NCI-H748 (cell line): ENCODE results near the gene HOXC10.

ENCODE experiments used
- DNase-seq: peaks from one replicate; lab custom pipeline; 2025; ENCODE audit not compliant: unreplicated experiment; lab: John Stamatoyannopoulos, UW

Gene HOXC10

DNA sequence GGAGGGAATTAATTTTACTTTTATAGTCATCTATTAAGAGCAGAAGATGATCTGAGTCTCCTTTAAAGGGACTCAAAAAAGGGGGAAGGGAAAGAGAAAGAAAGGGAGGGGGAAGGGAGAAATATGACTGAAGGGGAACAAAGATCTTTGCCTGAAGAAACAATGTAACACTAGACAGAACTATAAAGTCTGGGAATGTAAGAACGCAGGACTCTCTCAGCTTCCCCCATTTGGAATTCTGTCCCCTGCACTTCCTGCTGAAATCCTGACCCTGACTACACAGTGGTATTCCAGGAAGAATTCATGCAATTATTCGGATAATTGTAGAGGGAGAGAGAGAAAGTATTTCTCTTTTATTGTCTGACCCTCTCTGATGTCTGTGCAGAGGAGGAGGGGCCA lies 20.6 kb upstream of the HOXC10 start:
- DNase-seq: no peak

DNA sequence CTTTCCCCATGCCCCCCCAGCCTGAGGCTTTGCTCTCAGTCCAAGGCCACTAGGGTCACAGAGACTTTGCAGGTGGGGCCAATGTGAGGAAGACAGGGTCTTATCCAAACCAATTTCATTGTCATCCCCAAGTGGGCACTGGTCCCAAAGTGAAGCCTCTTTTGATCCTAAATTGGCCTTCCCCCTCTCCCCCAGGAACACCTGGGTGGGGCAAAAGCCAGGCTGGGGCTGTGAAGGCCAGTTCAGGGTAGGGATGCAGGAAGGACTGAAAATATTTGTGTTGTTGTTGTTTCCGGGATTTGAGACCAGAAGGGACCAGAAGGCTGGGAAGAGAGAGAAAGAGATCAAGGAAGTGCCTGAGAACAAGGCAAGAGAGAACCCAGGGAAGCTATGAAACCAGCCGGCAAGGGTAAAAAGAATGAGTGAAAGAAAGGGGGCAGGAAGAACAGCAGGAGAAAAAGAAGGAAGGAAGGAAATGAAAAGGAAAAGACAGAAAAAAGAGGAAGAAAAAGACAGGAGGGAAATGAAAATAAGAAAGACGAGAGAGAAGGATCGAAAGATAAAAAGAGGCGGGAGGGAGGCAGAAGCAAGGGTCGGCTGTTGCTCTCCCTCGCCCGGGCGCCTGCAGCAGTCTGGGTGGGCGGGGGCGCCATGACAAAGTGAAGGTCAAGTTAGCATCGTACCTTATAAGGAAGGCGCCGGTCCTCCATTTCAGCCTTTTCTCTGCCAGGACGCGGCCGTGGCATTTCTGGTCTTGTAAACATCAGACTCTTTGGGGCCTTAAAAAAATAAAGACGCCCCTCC lies 19.5 kb upstream of the HOXC10 start:
- DNase-seq: no peak

DNA sequence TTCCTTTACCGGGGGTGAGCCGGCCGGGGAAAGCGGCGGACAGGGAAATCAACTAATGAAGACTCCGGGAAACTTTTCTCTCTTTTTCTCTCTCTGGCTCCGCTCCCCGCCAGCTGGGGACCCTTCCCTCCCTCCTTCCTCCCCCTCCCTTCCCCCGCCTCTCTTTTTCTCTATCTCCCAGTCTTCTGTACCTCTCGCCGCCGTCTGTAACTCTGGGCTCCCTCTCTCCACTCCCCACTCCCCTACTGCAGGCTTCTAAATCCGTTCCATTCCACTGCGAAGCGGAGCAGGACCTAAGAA lies 18.9 kb upstream of the HOXC10 start:
- DNase-seq: no peak

DNA sequence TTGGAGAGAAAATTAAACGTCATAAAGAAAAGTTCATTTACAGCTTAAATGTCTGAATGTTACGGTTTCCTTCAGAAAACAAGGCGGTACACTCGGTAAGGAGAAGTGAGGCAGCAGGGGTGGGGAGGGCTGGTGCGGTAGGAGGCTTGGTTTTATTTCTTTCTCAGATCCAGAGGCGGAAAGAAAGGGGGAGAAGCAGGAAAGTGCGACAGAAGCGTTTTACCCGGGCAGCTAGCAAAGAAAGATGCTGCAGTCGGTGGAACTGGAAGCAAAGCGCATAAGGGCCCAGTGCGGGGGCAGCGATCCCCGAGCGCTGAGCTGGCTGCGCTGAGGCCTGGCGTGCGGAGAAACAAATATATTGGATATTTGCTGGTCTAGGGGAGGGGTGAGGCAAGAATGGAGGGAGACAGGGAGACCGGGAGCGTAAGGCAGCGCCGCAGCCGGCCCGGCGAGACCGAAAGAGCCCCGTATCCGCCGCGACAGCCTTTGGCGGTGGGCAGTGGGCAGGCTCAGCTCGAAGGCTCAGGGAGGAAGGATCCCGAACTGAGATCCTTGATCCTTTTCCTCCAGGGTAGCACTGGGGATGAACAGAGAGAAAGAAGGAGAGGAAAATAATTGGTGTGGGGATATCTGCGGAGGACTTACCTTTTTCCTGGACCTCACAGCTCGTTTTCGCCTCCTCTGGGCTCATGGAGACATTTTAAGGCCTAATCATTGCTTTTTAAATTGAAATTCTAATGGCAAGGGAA lies 18.4 kb upstream of the HOXC10 start:
- no peak for DNase-seq

DNA sequence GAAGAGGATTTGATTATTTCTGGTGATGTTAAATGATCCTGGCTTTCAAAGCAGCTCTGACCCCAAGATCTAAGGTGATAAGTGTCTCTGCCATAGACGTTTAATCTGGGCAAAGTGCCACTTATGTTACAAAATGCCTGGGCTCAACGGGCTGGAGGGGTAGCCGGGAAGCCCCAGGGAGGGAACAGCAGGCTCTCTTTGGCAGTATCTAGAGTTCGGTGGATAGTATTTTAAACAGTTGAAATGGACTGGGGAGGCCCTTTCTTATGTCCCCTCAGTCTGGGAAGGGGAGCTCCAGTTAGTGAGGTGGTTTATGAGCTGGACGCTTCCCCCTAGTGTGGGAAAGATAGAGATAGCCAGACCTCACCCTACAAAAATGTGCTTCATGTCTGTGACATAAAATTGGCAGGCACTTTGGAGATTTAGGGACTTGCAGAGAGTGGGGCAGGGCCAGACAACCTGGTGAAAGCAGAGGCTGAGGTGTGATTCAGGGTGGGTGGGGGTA lies 17.5 kb upstream of the HOXC10 start:
- no peak for DNase-seq

DNA sequence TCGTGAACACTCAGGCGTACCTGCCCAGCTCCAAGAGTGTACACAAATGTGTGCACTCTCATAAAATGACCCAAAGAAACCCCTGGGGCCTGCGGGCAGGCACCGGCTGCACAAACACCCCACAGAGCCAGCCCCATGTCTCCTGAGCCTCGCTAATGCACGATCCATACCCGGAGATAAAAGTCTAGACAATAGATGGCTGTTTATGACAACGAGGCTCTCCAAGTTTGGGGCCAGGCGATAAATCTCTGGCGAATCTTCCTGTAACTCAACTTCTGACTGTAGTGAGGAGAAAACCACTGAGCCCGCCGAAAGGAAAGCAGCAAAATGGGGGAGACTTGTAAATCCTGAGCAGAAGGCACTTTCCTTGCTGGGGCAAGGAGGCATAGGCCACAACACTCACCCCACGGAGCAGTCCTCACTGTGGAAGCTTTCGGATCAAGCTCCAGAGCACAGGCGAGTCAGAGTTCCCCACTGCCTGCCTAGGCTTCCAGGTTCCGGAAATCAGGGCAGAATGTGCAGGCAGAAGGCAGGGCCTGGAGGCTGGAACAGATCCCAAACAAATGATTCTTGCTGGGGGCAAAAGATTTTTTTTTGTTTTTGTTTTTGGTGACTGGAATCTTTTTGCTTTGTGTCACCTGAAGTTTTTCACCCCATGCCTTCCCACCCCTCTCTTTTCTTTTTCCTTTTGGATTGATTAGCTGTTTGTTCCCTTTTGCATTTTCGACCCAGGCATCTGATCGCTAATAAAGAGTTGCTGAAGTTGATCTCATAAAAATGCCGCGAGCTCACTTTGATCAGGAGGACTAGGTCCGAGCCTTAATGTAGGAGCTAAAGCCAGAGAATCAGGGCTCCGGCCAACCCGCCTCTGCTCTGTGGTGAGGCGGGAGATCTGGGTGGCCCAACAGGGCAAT lies 16.5 kb upstream of the HOXC10 start:
- DNase-seq: no peak

DNA sequence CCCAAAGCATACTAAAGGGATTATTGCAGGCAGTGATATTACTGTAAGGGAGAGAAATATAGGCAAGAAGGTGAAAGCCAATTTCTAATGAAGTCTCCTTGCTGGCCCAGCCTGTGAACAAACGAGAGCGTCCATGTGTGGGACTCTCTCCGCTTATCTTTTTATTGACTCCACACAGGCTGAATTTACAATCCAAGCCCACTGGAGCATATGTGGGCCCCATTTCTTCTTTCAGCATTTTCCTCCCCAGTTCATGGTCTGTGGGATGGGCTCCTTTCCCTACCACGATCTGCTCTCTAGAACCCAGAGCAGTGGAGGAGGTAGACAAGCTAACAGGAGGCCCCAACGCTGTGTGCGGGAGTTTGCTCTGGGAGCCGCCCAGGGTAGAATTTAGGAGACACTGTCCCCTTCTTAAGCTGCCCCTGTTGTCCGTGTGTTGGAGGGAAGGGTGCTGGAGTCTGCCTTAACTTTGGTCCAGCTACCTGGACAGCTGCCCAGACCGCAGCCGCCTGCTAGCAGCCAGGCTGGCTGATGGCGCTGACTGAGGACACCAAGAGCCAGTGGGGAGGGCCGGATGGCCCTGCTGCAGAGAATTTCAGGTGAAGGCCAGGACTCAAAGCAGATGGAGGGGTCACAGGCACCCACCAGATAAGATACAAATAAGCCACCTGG lies 15.2 kb upstream of the HOXC10 start:
- DNase-seq: no peak

DNA sequence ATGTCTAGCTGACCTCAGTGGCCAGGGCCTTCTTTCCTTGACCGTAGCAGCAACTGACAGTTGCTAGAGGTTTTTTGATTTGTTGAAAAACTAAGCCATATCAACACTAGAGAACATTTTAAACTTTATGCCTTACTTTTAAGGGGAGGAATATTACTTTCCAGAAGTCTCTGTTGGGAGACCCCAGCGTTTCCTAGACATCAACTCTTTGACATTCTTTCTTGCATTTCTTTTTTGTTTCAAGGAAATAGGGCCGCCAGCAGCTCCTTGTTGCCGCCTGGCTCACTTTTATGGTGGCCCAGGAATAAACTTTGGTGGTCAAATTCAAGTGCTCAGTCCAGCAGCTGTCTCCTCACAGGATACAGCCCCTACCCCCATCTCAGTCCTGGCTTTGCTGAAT lies 14.5 kb upstream of the HOXC10 start:
- no peak for DNase-seq

DNA sequence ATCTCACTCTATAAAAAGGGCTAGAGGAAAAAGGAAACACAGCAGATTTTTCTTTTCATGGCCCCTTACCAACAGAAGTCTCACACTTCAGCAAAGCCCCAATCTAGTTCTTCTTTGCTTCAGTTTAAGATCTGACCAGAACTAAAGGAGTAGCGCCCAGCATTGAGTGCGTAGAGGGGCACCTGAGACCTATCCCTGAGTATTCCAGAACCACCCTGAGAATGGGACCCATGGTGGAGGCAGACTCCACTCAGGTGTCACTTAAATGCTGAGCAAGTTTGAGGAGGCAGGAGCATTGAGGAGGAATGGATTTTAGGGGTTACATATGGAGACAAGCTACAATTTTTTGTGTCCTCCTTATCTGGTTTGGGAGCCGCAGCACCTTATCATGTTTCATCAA lies 13.8 kb upstream of the HOXC10 start:
- DNase-seq: no peak

DNA sequence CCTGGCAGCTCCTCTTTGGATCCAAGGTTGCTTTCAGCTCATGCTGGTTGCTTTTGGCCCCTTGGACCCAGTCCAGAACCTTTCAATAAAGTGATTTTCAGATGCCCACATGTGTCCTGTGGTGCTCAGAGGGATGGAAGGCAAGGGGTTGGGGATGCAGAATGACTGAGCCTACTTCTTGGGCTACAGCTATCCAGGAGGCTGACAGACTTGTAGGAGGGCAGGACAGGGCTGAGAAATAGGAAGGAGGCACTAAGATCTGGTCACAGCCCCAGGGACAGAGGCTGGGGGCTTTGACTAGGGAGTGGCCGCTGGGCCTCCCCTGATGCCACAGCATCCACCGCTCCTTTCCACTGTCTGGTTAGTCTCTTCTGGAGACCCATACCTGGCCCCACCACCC lies 13.3 kb upstream of the HOXC10 start:
- DNase-seq: no peak

DNA sequence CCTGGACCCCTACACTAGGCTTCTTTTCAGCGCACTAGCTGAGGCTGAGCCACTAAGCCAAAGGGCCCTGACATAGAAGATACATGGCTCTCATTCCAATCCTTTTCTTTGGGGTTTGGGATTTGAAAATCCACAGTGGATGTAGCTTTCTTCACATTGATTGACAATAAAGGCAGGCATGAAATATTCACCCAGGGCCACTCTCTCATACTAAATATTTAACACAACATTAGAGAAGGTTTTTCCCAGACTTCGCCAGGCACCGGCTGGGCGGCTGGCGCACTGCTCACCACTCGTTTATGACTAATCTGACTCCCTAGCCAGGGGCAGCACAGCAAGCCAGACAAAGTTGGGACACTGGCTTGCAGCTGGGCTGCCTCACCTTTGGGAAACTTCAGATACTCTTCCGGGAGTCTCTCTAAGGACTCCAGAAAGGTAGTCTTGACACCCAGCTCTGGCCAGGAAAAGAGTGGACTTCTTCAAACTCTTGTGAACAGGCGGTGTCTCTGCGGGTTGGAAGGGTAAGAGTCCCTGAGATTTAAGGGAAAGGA lies 12.7 kb upstream of the HOXC10 start:
- no peak for DNase-seq

DNA sequence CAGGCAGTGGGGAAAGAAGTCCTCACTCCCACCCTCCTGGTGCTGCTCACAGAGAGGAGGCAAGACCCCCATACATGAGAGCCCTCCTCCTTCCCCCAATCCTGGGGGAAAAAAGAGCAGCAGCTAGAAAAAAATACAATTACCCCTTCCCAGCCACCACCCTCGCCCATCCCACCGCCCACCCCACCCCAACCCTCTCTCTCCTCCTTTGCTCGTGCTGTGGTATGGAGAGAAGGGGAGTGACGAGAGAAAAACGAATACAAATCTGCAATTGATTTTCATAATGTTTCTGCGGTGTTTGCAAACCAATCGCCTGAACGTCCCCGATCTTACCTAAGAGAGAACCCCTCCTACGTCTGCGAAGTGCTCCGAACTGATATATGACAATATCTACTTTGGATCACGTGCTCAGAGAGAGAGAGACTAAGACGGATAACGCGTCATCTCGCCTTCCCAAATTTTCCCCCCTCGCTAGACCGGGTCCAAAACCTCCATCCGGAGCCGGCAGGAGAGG lies 12.2 kb upstream of the HOXC10 start, which contains the start of gene HOXC11:
Gene HOXC11 (plus strand): TSS at position 405 of the 514 bp plus-strand sequence. CDS start 116 bp downstream, outside the sequence.
- no peak for DNase-seq

DNA sequence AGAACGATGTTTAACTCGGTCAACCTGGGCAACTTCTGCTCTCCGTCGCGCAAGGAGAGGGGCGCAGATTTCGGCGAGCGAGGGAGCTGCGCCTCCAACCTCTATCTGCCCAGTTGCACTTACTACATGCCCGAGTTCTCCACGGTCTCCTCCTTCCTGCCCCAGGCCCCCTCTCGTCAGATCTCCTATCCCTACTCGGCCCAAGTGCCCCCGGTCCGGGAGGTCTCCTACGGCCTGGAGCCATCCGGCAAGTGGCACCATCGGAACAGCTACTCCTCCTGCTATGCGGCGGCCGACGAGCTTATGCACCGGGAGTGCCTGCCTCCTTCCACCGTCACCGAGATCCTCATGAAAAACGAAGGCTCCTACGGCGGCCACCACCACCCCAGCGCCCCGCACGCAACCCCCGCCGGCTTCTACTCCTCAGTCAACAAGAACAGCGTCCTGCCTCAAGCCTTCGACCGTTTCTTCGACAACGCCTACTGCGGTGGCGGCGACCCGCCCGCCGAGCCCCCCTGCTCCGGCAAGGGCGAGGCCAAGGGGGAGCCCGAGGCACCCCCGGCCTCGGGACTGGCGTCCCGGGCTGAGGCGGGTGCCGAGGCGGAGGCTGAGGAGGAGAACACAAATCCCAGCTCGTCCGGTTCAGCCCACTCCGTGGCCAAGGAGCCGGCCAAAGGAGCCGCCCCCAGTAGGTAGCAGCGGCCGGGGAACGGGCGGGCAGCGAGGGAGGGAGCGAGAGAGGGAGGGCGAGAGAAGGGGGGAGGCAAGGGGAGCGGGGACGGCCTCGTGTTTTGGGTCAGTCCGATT lies 11.5 kb upstream of the HOXC10 start:
- peak; percentile 43 for DNase-seq

DNA sequence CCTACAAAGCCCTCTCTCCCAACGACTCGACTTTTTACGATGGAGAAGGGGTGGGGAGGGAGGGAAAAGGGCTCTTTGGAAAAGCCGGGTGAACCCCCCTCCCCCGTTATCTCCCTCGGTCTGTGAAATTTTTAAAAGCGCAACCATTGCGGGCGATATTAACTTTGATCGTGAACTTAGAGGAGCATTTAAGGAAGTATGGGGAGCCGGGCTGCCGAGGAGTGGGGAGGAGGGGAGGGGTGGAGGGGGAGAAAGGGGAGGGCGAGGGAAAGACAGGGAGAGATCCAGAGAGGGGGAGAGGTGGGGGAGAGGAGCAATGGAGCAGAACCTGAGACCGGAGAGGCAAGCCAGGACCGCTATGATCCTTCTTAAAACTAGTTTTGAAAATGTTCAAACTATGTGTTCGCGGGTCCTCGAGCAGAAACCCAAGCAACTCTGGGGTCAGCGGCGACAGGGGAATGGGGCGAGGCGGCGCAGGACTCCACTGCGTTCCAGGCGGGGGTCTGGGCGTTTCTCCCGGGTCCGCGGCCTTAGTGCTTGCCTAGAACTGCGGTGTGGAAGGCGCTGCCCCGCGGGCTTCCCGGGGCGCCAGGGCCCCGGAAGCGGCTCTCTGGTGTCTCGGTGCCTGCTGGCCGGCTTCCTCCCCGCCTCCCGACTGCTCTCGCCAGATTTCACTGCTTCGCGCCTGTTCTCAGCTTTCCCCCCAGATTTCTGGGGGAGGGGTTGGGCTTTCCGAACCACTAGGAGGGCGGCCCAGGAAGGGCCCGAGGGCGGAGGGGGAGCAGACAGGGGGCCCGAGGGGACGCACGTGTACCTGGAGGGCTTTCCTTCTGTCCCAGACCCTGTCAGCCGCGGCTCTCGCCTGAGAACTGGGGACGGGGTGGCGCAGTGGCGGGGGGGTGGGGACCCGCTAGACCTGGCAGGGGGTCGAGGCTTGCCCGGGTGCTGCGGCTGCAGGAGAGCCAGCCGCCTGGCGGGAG lies 10.6 kb upstream of the HOXC10 start, which contains the start of gene HOTAIR:
Gene HOTAIR (minus strand): TSS at position 871 of the 980 bp plus-strand sequence.
- peak; percentile 54 for DNase-seq

DNA sequence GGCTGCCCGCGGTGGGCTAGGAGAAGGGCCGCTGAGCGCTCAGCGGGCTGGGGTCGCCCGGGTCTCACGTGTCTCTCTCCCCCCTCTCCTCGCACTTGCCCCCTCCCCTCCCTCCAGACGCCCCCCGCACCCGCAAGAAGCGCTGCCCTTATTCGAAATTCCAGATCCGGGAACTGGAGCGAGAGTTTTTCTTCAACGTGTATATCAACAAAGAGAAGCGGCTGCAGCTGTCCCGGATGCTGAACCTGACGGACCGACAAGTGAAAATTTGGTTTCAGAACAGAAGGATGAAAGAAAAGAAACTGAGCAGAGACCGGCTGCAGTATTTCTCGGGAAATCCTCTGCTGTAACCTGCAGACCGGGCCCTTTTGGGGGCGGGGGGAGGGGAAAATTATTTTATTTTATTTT lies 9.9 kb upstream of the HOXC10 start:
- peak; percentile 47 for DNase-seq

DNA sequence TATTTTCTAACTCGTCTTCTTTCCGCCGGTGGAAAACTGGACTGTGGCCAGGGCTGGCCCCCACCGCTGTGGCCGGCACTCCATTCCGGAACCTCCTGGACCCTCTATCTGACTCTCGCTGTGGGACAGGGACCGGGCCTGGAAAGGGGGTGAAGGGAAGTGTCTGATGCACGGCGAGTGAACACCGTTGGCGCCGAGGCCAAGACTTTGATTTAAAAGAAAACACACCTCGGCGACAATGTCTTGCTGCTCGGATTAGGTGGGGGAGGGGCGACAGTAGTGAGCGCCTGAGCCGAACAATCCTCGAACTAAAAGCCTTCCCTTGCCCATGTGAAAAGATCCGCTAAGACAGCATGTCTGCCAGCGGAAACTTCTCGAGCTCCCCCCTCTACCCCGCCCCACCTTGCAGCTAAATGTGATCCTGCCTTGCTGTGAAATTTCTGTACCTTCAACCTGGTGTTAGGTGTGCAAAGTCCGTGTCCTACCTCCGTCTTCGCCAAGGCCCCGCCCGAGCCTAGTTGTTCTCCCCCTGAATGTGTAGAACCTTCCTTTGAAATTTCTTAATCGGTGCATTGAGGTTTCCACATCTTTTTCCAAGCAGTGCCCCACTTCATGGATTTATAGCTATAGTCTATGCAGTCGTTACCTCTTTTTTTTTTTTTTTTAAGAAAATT lies 9.3 kb upstream of the HOXC10 start:
- DNase-seq: no peak

DNA sequence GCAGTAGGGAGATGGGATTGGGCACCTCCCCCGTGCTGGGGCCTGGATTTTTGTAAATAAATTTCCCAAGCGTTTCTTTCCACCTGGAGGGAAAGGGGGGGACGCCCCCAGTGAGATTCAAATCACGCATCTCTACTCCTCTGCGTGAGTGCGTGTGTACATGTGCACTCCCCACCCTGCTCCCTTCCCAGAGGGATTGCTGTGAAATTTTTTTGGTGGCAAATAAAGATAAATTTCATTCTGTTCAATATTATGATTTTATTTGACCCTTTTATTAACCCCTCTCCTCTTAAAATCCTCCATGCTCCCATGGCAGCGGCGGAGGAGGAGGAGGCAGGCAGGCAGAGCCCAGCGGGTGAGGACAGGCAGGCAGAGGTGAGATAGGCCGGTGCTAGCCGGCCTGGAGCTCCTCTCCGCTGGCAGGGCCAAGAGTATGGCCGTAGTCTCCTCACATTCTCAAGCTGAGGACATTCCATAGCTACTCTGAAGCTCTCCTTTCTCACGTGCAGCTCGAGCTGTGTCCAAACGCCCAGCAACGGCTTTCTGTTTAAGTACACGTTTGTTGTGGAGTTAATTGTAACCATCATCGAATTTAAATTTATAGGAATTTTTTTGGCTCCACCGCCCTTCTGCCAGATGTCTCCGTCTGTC lies 8.6 kb upstream of the HOXC10 start:
- no peak for DNase-seq
